CD4-positive, alpha-beta T cell (primary cell): ENCODE measurements around the gene SMIM41. TPM values are rescaled to one million over a fixed set of nuclear protein-coding genes. Genes with fewer than 3 reads are reported as not detected.

Source experiments
- ATAC-seq: fragments of 200-7000 bp; cut with Tn5 transposase; one replicate; pipeline ENCODE4 v1.10.0; 2022; ENCODE audit warnings: mild to moderate bottlenecking; ENCODE audit not compliant: poor library complexity
- CTCF ChIA-PET: fragments of 350-600 bp; sonication (Branson Sonifier 250); formaldehyde crosslinking; loops from one replicate; lab custom pipeline; 2021; ENCODE audit warnings: antibody characterized with exemption, inconsistent platforms; lab: Charles Lee
- POLR2A ChIA-PET: fragments of 350-600 bp; sonication (Branson Sonifier 250); formaldehyde crosslinking; loops from one replicate; lab custom pipeline; 2021; ENCODE audit warnings: antibody characterized with exemption, inconsistent platforms; lab: Charles Lee
- DNase-seq, 14 experiments: peaks; one replicate each; pipeline ENCODE4 v3.0.0-alpha.2; 2013 to 2020; ENCODE audit warnings: mixed read lengths in 2 of 14
- H3K27ac ChIP-seq, 2 donors: one replicate each; pipeline versions ENCODE4 v1.5.1 to v1.7.0; 2013; ENCODE audit warnings: low read length in 2 of 2, low read depth in 1 of 2, mild to moderate bottlenecking in 1 of 2
- H3K27me3 ChIP-seq, 2 experiments: 1 replicate in 1 of 2; 2 replicates in 1 of 2; pipeline versions ENCODE4 v1.6.1 to v1.7.0; 2013; ENCODE audit warnings: low read length in 2 of 2, control low read depth in 1 of 2, mild to moderate bottlenecking in 1 of 2, moderate library complexity in 1 of 2; ENCODE audit not compliant: insufficient read depth in 2 of 2, control insufficient read depth in 1 of 2
- H3K36me3 ChIP-seq: one replicate; pipeline ENCODE4 v1.6.1; 2013; ENCODE audit warnings: low read length, control low read depth; ENCODE audit not compliant: insufficient read depth
- H3K4me1 ChIP-seq: one replicate; pipeline ENCODE4 v1.6.1; 2013; ENCODE audit warnings: low read length, control low read depth; ENCODE audit not compliant: insufficient read depth
- H3K4me3 ChIP-seq: one replicate; pipeline ENCODE4 v1.5.1; 2013; ENCODE audit warnings: mild to moderate bottlenecking, low read length, moderate library complexity
- H3K9me3 ChIP-seq, 2 experiments: 1 replicate in 1 of 2; 2 replicates in 1 of 2; pipeline versions ENCODE4 v1.6.1 to v1.7.0; 2013; ENCODE audit warnings: low read length in 2 of 2, mild to moderate bottlenecking in 2 of 2, control low read depth in 1 of 2, moderate library complexity in 1 of 2; ENCODE audit not compliant: control insufficient read depth in 1 of 2, insufficient read depth in 1 of 2
- H3K27ac Mint-ChIP-seq: one replicate; pipeline ENCODE4 v1.8.0; 2020; ENCODE audit warnings: mixed read lengths
- H3K27me3 Mint-ChIP-seq: one replicate; pipeline ENCODE4 v1.8.0; 2021; ENCODE audit warnings: mixed read lengths
- H3K36me3 Mint-ChIP-seq: one replicate; pipeline ENCODE4 v1.8.0; 2021; ENCODE audit warnings: low read depth, mixed read lengths
- H3K4me1 Mint-ChIP-seq: one replicate; pipeline ENCODE4 v1.8.0; 2021; ENCODE audit warnings: low read depth, mixed read lengths
- H3K4me3 Mint-ChIP-seq: one replicate; pipeline ENCODE4 v1.8.0; 2020; ENCODE audit warnings: mild to moderate bottlenecking, mixed read lengths
- H3K9me3 Mint-ChIP-seq: one replicate; pipeline ENCODE4 v1.8.0; 2020; ENCODE audit warnings: mixed read lengths
- CTCF ChIP-seq: fragments of 200-600 bp; IDR thresholded peaks from one replicate; pipeline ENCODE4 v1.8.0; 2022; ENCODE audit warnings: antibody characterized with exemption, mild to moderate bottlenecking
- intact Hi-C, 2 experiments: fragments of 100-400 bp; cut with DNase I in 1 of 2; cut with micrococcal nuclease in 1 of 2; formaldehyde crosslinking; loops; one replicate each; pipeline versions ENCODE4 v1.15.1 to v1.9.0; 2023 to 2025; cut with DNase I, micrococcal nuclease
- total RNA-seq, 174 experiments: library from RNA in 2 of 174; stranded (reverse) in 2 of 174; gene quantifications; one replicate each; pipeline ENCODE4 v1.2.3 and lab custom pipeline; 2021 to 2026

The SMIM41 gene
- total RNA-seq, 2 experiments from 2014 or later, result not detected

- no peak for TF ChIP-seq CTCF
- POLR2A ChIA-PET, result no interaction called here
- Histone ChIP-seq H3K4me1 (peaks cover 2% of the 10 kb centered on the region), H3K9me3 (no peaks in the 10 kb centered on the region), H3K4me3 (no peak overlapping the region), H3K27me3 (no peaks in the 10 kb centered on the region), H3K36me3 (peaks cover 10% of the 10 kb centered on the region), H3K27ac (no peak overlapping the region)
- intact Hi-C loops, result no loop called here
- DNase-seq (no peak), ATAC-seq (no peak)
- Mint-ChIP-seq H3K9me3 (no peaks in the 10 kb centered on the region), H3K27ac (no peak overlapping the region), H3K36me3 (peaks cover 4% of the 10 kb centered on the region), H3K4me3 (no peak overlapping the region), H3K27me3 (no peaks in the 10 kb centered on the region), H3K4me1 (peaks cover 6% of the 10 kb centered on the region)
- CTCF ChIA-PET, result interaction anchor here (1.2 kb wide), 1 partner anchor 32 kb away, joined by 9 read pairs; no protein-coding TSS in a partner anchor
Observed at GRCh38 chr12:52057638-52058576, 21.6 kb upstream of the SMIM41 start.

GRCh38 chr12:52058631-52059361 lies 20.7 kb upstream of the SMIM41 start:
- Histone ChIP-seq H3K9me3 (no peaks in the 10 kb centered on the region), H3K27ac (no peak overlapping the region), H3K27me3 (no peaks in the 10 kb centered on the region), H3K4me1 (no peaks in the 10 kb centered on the region), H3K36me3 (peaks cover 10% of the 10 kb centered on the region), H3K4me3 (no peak overlapping the region)
- Mint-ChIP-seq H3K4me1 (no peaks in the 10 kb centered on the region), H3K9me3 (no peaks in the 10 kb centered on the region), H3K27ac (no peak overlapping the region), H3K36me3 (peaks cover 4% of the 10 kb centered on the region), H3K4me3 (no peak overlapping the region), H3K27me3 (no peaks in the 10 kb centered on the region)
- no peak for TF ChIP-seq CTCF
- no peak for DNase-seq
- ChIA-PET POLR2A (interaction anchor here (2.0 kb wide), 1 partner anchor 8 kb away, joined by 5 read pairs; the partner anchor contains the start of gene NR4A1), CTCF (interaction anchor here (1.1 to 1.2 kb wide), 2 partner anchors 10 to 33 kb away, joined by 3 to 9 read pairs; no protein-coding TSS in a partner anchor)
- intact Hi-C loops, result no loop called here
- no peak for ATAC-seq
